GM18498 (cell line): ENCODE measurements around the gene DZANK1.
"Not testable (repeated sequence)": the region's sequence is repeated elsewhere in the genome, so short reads cannot be mapped to it uniquely, and the experiment has no call there.

ENCODE experiments used
- ATAC-seq: cut with Tn5 transposase; IDR thresholded peaks from one replicate; pipeline ENCODE4 v1.9.1; 2021; ENCODE audit warnings: mild to moderate bottlenecking, moderate library complexity; ENCODE audit not compliant: unreplicated experiment

The DZANK1 gene

GRCh38 chr20:18440403-18440802, 26.4 kb downstream of the DZANK1 start:
- ATAC-seq, result no peak

- ATAC-seq, result no peak
Measured at GRCh38 chr20:18436847-18437246, 30.0 kb downstream of the DZANK1 start.

GRCh38 chr20:18431206-18431605, 35.6 kb downstream of the DZANK1 start:
- ATAC-seq, result no peak

- no peak for ATAC-seq
Measured at GRCh38 chr20:18430172-18430826, 36.5 kb downstream of the DZANK1 start.

GRCh38 chr20:18428490-18429173, 38.2 kb downstream of the DZANK1 start:
- ATAC-seq, result no peak

- no peak for ATAC-seq
Measured at GRCh38 chr20:18427214-18427613, 39.6 kb downstream of the DZANK1 start.

- ATAC-seq, result no peak
Measured at GRCh38 chr20:18421608-18422007, 45.2 kb downstream of the DZANK1 start.

GRCh38 chr20:18416486-18416885, 50.3 kb downstream of the DZANK1 start:
- ATAC-seq, result no peak

- no peak for ATAC-seq
Measured at GRCh38 chr20:18414140-18414539, 52.7 kb downstream of the DZANK1 start.

GRCh38 chr20:18412221-18412901, 54.5 kb downstream of the DZANK1 start:
- ATAC-seq, result peak; percentile 47

GRCh38 chr20:18405826-18406225, 61.0 kb downstream of the DZANK1 start:
- ATAC-seq, result no peak

GRCh38 chr20:18404172-18404571, 62.7 kb downstream of the DZANK1 start:
- ATAC-seq, result no peak

GRCh38 chr20:18403269-18403668, 63.6 kb downstream of the DZANK1 start:
- ATAC-seq, result no peak

- ATAC-seq, result no peak
Measured at GRCh38 chr20:18401305-18401704, 65.5 kb downstream of the DZANK1 start.

GRCh38 chr20:18400460-18400859, 66.4 kb downstream of the DZANK1 start:
- no peak for ATAC-seq

GRCh38 chr20:18398713-18399112, 68.1 kb downstream of the DZANK1 start:
- ATAC-seq, result not testable (repeated sequence)

GRCh38 chr20:18397030-18397429, 69.8 kb downstream of the DZANK1 start:
- no peak for ATAC-seq

- ATAC-seq, result no peak
Measured at GRCh38 chr20:18395544-18395943, 71.3 kb downstream of the DZANK1 start.

- ATAC-seq, result no peak
Measured at GRCh38 chr20:18394363-18394762, 72.5 kb downstream of the DZANK1 start.

GRCh38 chr20:18391686-18392085, 75.1 kb downstream of the DZANK1 start:
- no peak for ATAC-seq

GRCh38 chr20:18390201-18390600, 76.6 kb downstream of the DZANK1 start:
- no peak for ATAC-seq

GRCh38 chr20:18388860-18389259, 78.0 kb downstream of the DZANK1 start:
- ATAC-seq, result no peak
